ENCODE results near the gene GALNT16.

DNA sequence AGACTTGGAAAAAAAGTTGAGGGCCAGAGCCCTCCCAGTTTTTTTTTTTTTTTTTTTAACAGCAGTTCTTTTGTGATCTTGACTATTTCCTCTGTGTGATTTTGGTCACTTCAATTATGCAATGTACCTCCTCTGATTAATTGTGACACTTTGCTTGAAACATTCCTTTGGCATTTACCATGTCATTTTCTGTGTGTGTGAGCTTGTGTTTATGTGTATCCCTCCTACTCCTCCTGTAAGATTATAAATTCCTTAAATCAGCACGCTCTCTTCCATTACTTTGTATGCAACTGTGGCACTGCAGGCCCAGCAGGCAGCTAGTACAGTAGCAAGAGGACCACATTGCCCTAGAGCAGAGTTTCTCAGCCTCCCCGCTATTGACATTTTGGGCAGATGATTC is 33.2 kb upstream of the GALNT16 start:
- TF ChIP-seq, protein P1, sequence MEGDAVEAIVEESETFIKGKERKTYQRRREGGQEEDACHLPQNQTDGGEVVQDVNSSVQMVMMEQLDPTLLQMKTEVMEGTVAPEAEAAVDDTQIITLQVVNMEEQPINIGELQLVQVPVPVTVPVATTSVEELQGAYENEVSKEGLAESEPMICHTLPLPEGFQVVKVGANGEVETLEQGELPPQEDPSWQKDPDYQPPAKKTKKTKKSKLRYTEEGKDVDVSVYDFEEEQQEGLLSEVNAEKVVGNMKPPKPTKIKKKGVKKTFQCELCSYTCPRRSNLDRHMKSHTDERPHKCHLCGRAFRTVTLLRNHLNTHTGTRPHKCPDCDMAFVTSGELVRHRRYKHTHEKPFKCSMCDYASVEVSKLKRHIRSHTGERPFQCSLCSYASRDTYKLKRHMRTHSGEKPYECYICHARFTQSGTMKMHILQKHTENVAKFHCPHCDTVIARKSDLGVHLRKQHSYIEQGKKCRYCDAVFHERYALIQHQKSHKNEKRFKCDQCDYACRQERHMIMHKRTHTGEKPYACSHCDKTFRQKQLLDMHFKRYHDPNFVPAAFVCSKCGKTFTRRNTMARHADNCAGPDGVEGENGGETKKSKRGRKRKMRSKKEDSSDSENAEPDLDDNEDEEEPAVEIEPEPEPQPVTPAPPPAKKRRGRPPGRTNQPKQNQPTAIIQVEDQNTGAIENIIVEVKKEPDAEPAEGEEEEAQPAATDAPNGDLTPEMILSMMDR (IDR thresholded peaks at IDR 0.05; ENCODE audit: insufficient read depth, low read length): no peak
- TF ChIP-seq POLR2AphosphoS5 (IDR thresholded peaks at IDR 0.05; ENCODE audit: low read depth): no peak
